IPS-18c (cell line): ENCODE results near the gene CCDC6.

Experiments
- H3K4me3 ChIP-seq: 2 replicates; pipeline ENCODE4 v1.7.0; 2013; ENCODE audit warnings: low read depth, mild to moderate bottlenecking, low read length, moderate library complexity; ENCODE audit not compliant: insufficient read depth
- H3K9me3 ChIP-seq: one replicate; pipeline ENCODE4 v1.6.1; 2013; ENCODE audit warnings: mild to moderate bottlenecking, low read length, moderate library complexity; ENCODE audit not compliant: control insufficient read depth, insufficient read depth

Gene CCDC6

GRCh38 chr10:59838085-59838789, 68.1 kb downstream of the CCDC6 start:
- Histone ChIP-seq H3K9me3 (no peaks in the 10 kb centered on the region), H3K4me3 (no peak overlapping the region)

DNA sequence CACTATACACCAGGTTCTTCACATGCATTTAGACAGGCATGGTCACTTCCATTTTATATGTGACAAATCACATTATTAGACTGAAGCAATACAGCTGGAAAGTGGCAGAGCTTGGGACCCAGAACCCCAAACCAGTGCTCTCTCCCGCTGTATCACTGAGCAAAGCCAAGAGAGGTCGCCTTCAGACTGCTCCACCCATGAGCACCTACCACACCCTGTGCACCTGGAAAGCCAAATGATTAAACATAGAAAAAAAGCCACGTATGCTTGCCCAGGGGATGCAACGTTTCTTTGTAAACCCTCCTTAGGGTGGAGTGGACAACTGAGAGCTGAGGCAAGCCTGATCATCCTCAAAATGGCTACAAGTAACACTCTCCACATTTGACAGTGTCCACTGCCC, 72.5 kb downstream of the CCDC6 start:
- H3K4me3 ChIP-seq: no peak overlapping the region
- no peaks in the 10 kb centered on the region for H3K9me3 ChIP-seq

GRCh38 chr10:59832506-59832905, 73.8 kb downstream of the CCDC6 start:
- H3K9me3 ChIP-seq: no peaks in the 10 kb centered on the region
- no peak overlapping the region for H3K4me3 ChIP-seq

DNA sequence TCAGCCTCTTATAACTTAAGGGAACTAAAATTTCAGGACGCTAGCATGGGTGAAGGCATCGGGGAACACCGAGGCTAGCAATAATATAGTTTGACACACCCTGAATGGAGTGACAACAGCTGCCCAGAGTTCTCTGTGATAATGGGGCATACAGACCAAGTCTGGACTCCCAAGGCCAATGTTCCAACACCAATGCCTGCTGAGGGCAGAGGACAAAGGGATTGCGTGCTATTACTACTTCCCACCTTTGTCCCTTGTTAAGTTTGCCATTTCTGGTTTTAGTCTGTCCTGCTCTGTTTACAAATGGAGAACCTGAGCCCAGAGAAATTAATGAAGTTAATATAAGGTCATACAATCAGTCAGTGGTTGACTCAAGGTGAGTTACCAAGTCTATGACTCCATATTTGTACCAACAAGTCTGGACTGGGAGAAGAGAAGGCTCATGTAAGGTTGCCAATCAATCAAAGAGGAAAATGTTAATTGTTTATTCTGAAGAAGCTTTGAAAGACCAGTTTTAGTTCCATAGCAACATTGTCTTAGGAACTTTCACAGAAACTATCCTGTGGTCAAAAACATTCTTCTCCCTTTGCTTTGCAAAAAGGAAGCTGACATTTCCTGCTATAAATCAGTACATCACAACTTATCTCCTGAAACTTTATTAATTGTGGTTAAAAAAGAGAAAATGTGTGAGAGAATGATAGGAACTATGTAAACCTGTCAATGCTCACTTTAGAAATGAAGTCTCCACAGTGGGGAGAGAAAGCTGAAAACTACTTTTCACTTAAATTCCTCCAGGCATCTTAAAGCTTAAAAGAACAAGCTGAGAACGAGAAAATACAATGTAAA, 74.5 kb downstream of the CCDC6 start:
- H3K9me3 ChIP-seq: no peaks in the 10 kb centered on the region
- no peak overlapping the region for H3K4me3 ChIP-seq

DNA sequence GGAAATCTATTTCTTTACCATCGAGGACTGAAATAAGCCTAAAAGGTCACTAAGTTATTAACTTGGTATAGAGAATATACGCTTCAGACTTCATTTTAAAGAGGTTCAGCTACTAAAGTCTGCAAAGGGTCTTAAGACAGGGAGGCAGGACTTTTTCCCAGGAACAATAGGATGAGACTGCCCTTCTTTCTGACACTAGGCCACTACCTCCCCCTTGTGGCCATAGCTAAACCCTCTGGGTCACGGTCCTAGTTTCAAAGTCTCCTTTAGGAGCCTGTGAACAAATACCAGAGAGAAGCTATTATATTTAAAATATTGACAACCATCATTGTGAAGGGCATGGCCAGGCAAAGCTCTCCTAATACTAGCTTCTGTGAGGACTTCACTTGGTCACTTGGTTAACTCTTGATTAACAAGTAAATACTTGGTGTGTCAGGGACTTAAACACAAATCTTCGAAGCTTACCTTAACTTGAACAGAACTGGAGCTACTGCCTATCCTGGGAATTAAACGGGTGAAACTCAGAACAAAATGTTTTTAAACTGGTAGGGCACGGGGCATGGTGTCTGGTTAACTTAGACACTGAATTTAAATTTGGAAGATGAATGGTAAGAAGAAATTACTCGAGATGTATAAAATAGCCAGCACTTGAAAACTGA, 75.6 kb downstream of the CCDC6 start:
- Histone ChIP-seq H3K9me3 (no peaks in the 10 kb centered on the region), H3K4me3 (no peak overlapping the region)

DNA sequence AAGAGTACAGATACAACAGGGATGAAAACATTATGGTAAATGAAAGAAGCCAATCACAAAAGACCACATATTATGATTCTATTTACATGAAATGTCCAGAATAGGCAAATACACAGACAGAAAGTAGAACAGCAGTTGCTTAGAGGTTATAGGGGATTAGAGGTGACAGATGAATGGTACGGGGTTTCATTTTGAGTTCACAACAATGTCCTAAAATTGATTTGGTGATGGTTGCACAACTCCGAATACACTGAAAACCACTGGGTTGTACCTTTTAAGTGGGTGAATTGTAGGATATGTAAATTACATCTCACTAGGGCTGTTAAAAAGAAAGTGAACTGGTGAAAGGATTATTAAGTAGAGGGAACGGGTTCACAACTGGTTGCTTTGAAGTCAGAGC, 76.8 kb downstream of the CCDC6 start:
- H3K4me3 ChIP-seq: no peak overlapping the region

DNA sequence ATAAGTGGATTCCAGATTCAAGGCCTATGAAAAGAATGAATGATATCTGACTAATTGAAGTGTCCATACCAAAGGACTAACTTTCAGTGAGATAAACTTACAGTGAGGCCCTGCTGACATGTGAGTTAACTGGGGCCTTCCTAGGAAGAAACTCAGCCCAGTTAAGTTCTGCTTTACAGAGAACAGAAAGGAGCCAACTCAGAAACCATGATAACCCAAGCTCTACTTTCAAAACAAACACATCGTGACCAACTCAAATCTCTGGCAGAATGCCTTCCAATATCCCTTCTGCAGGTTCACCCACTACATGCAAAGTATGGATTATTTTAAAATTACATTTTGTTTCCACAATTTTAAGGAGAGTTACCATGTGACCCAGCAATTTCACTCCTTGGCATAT, 77.3 kb downstream of the CCDC6 start:
- Histone ChIP-seq H3K9me3 (no peaks in the 10 kb centered on the region), H3K4me3 (no peak overlapping the region)

More for the DNA sequence above, 76.8 kb downstream of the CCDC6 start:
- H3K9me3 ChIP-seq: no peaks in the 10 kb centered on the region

DNA sequence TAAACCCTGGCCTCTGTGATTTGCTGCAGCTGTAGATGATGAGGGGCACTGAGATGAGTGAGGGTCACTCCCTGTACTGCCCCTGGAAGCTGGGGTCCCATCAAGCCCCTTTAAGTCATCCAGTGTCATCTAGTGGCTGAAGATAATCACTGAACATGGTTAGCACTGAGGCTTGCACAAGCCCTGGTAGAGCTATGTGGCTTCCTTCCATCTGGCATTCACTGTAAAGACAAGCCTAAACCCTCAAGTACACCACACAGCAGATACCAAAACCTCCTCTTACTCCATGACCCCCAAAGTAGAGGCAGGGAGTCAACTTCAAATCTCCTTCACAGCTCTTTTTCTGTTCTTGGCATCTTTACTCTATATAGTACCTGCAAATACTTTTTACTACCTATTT, 80.4 kb downstream of the CCDC6 start:
- no peak overlapping the region for H3K4me3 ChIP-seq
- no peaks in the 10 kb centered on the region for H3K9me3 ChIP-seq

GRCh38 chr10:59823751-59824150, 82.6 kb downstream of the CCDC6 start:
- no peaks in the 10 kb centered on the region for H3K9me3 ChIP-seq
- no peak overlapping the region for H3K4me3 ChIP-seq

DNA sequence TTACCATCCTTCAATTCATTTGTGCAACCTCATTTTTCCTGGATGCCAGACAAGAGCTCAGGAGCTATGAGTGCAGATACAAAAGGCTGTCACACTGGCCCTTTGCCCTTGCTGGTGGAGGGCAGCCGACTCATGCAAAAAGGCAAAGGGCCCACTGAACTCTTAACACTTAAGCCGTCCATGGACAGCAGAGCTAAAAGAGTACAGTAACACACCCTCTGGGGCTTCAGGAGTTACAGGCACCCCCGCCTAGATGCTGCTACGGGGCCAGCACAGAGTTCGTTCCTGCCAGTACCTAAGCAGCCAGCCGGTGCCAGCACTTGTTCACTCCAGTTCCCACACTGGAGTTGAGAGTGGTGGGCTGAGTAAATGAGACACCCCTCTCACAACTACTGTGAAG, 83.2 kb downstream of the CCDC6 start:
- H3K9me3 ChIP-seq: no peaks in the 10 kb centered on the region
- H3K4me3 ChIP-seq: no peak overlapping the region

GRCh38 chr10:59820471-59820870, 85.9 kb downstream of the CCDC6 start:
- Histone ChIP-seq H3K9me3 (no peaks in the 10 kb centered on the region), H3K4me3 (no peak overlapping the region)

- Histone ChIP-seq H3K9me3 (no peaks in the 10 kb centered on the region), H3K4me3 (no peak overlapping the region)
These were observed 86.7 kb downstream of the CCDC6 start for GRCh38 chr10:59819683-59820082.

DNA sequence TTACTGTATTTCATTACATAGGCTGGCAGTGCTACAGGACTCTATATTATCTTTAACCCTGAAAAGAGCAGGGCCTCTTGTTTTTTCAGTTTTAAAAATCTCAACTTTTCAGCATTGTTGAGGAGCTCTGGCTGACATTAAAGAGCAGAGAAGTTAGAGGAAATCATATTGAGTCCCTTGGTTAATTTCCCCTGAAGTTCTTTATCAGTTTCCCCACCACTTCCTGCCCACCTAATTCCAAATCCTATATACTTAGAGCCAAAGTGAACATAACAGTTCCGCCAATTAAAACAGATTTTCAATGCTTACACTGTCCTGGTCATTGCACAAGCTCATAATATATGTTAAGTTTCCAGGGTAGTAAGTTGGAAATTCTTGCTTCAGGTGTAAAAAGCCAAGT, 87.1 kb downstream of the CCDC6 start:
- Histone ChIP-seq H3K9me3 (no peaks in the 10 kb centered on the region), H3K4me3 (no peak overlapping the region)

- Histone ChIP-seq H3K9me3 (no peaks in the 10 kb centered on the region), H3K4me3 (no peak overlapping the region)
These were observed 88.6 kb downstream of the CCDC6 start for GRCh38 chr10:59817773-59818172.

- H3K4me3 ChIP-seq: no peak overlapping the region
These were observed 91.5 kb downstream of the CCDC6 start for GRCh38 chr10:59814878-59815277.

DNA sequence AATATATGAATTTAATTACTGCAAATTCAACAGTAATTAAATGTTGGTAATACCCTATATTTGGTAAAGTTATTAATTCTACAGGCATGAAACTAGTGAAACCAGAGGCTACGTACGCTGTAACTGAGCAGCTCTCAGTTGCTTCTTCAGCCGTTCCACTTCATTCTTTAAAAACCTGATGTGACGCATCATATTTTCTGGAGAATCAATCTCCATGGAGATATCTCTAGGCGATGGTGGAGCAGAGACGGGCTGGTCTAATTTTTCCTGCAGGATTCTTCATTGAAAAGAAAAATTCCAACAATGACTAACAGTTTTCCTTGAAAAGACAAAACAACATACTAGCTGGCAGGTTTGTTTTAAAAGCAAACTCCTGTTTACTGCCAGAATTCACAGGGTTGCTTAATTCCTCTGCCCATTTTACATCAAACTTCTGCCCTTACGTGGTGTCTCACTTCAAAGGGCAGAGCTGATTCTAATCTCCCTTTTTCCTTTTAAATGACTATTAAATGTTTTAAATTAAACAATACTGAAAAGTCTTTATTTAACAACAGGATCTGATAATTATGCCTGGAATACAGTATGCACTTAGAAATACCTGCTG, 93.7 kb downstream of the CCDC6 start:
- Histone ChIP-seq H3K9me3 (no peaks in the 10 kb centered on the region), H3K4me3 (no peak overlapping the region)

More at GRCh38 chr10:59814878-59815277, 91.5 kb downstream of the CCDC6 start:
- no peaks in the 10 kb centered on the region for H3K9me3 ChIP-seq

GRCh38 chr10:59809644-59809974, 96.7 kb downstream of the CCDC6 start:
- no peak overlapping the region for H3K4me3 ChIP-seq

More at GRCh38 chr10:59809644-59809974, 96.7 kb downstream of the CCDC6 start:
- no peaks in the 10 kb centered on the region for H3K9me3 ChIP-seq
